22Rv1 (cell line): Measurements from ENCODE around the gene NLGN3.

Source experiments
- CTCF ChIP-seq: fragments of 450-650 bp; IDR thresholded peaks from 2 replicates; pipeline ENCODE4 v1.5.1; 2017; ENCODE audit warnings: mild to moderate bottlenecking
- ZFX ChIP-seq: fragments of 450-650 bp; IDR thresholded peaks from 2 replicates; pipeline ENCODE4 v1.6.1; 2017; ENCODE audit warnings: antibody characterized with exemption, borderline replicate concordance

GRCh38 chrX:71128166-71128833 is 16.3 kb upstream of the NLGN3 start:
- no peak for TF ChIP-seq CTCF
- no peak for TF ChIP-seq ZFX
